HepG2 (cell line): Measurements from ENCODE around the gene SERINC2. TPM values are rescaled to one million over a fixed set of nuclear protein-coding genes. Genes with fewer than 3 reads are reported as not detected.

Experiments used
- ATAC-seq: fragments of 200-7000 bp; cut with Tn5 transposase; 3 replicates; pipeline ENCODE4 v1.9.1; 2020; ENCODE audit warnings: mild to moderate bottlenecking, moderate library complexity
- BruUV-seq: library from RNA; stranded (reverse); fragments of 400-500 nt; replicated peaks from 2 replicates; lab custom pipeline; 2021; lab: Mats Ljungman, UMichigan
- CTCF ChIA-PET: fragments of 300-600 bp; formaldehyde crosslinking; extraction: SDS; loops from one replicate; lab custom pipeline; 2021; ENCODE audit warnings: low total read pairs, inconsistent platforms, low intra/inter-chr PET ratio; lab: Yijun Ruan, JAX
- POLR2A ChIA-PET: fragments of 350-600 bp; sonication (Branson Sonifier 250); formaldehyde crosslinking; loops from one replicate; lab custom pipeline; 2020; ENCODE audit warnings: antibody characterized with exemption, inconsistent platforms; lab: Yijun Ruan, JAX
- DNase-seq: peaks from one replicate; pipeline ENCODE4 v3.0.0-alpha.2; 2015; ENCODE audit warnings: low spot score
- FAIRE-seq: peaks from 3 replicates; lab custom pipeline; 2011; peaks lifted over from hg19 to GRCh38; lab: Jason Lieb, UNC
- H2AFZ ChIP-seq: one replicate; pipeline ENCODE4 v1.6.1; 2011; ENCODE audit warnings: low read length, inconsistent platforms
- H3K27ac ChIP-seq: fragments of 300-600 bp; 3 replicates; pipeline ENCODE4 v1.8.0; 2011; ENCODE audit warnings: mixed run types, mild to moderate bottlenecking, mixed read lengths, low read length, inconsistent platforms; ENCODE audit not compliant: insufficient read depth; ENCODE audit errors: extremely low read length
- H3K27me3 ChIP-seq, 2 experiments: fragments of 200-600 bp in 1 of 2; 2 replicates in 1 of 2; 3 replicates in 1 of 2; pipeline versions ENCODE4 v1.6.0 to v1.8.0; 2011; ENCODE audit warnings: low read length in 2 of 2, mild to moderate bottlenecking in 2 of 2, moderate library complexity in 2 of 2, inconsistent platforms in 1 of 2; ENCODE audit not compliant: insufficient read depth in 2 of 2, control insufficient read depth in 1 of 2
- H3K36me3 ChIP-seq, 2 experiments: fragments of 200-600 bp in 1 of 2; replicated peaks in 1 of 2; 2 replicates in 1 of 2; 3 replicates in 1 of 2; pipeline versions ENCODE4 v1.5.1 to v1.8.0; 2011; ENCODE audit warnings: low read length in 2 of 2, inconsistent platforms in 1 of 2; ENCODE audit not compliant: insufficient read depth in 2 of 2, control insufficient read depth in 1 of 2
- H3K4me1 ChIP-seq: 2 replicates; pipeline ENCODE4 v1.5.1; 2012; ENCODE audit warnings: low read length, inconsistent platforms; ENCODE audit not compliant: insufficient read depth
- H3K4me2 ChIP-seq: 2 replicates; pipeline ENCODE4 v1.6.0; 2011; ENCODE audit warnings: low read depth, low read length, inconsistent platforms
- H3K4me3 ChIP-seq, 3 experiments: fragments of 200-600 bp in 1 of 3; sonication (generic), shearing (Covaris generic) in 1 of 3; replicated peaks in 1 of 3; 2 replicates each; pipeline ENCODE4 v1.5.1; 2011 to 2016; ENCODE audit warnings: low read length in 3 of 3, inconsistent platforms in 2 of 3, low read depth in 2 of 3, mild to moderate bottlenecking in 2 of 3, control low read depth in 1 of 3, mixed read lengths in 1 of 3; ENCODE audit not compliant: insufficient read depth in 1 of 3
- H3K79me2 ChIP-seq: one replicate; pipeline ENCODE4 v1.6.1; 2011; ENCODE audit warnings: low read length, inconsistent platforms; ENCODE audit not compliant: insufficient read depth
- H3K9ac ChIP-seq: 2 replicates; pipeline ENCODE4 v1.6.0; 2011; ENCODE audit warnings: mild to moderate bottlenecking, low read depth, low read length, inconsistent platforms; ENCODE audit not compliant: insufficient read depth
- H3K9me3 ChIP-seq: 2 replicates; pipeline ENCODE4 v1.5.1; 2012; ENCODE audit warnings: mild to moderate bottlenecking, low read length
- H4K20me1 ChIP-seq: 2 replicates; pipeline ENCODE4 v1.6.0; 2011; ENCODE audit warnings: inconsistent platforms, mild to moderate bottlenecking, low read length, moderate library complexity; ENCODE audit not compliant: insufficient read depth
- ATF2 ChIP-seq: sonication (generic); formaldehyde crosslinking; IDR thresholded peaks from 2 replicates; pipeline ENCODE4 v1.4.0; 2020; ENCODE audit warnings: missing genetic modification reagents
- ATF6 ChIP-seq: sonication (generic); formaldehyde crosslinking; conservative IDR thresholded peaks from 2 replicates; pipeline ENCODE4 v1.4.0; 2020; ENCODE audit warnings: missing genetic modification reagents
- CENPT ChIP-seq: sonication (generic); formaldehyde crosslinking; IDR thresholded peaks from 2 replicates; pipeline ENCODE4 v1.8.0; 2022; ENCODE audit warnings: low read depth, mild to moderate bottlenecking, moderate library complexity, missing genetic modification reagents
- ETV5 ChIP-seq: IDR thresholded peaks from 2 replicates; pipeline ENCODE4 v1.6.1; 2018; ENCODE audit warnings: missing biosample characterization, missing genetic modification reagents, inconsistent platforms, borderline replicate concordance
- FOXM1 ChIP-seq: sonication (generic); formaldehyde crosslinking; IDR thresholded peaks from 2 replicates; pipeline ENCODE4 v1.5.0; 2020; ENCODE audit warnings: missing genetic modification reagents
- HMG20B ChIP-seq: conservative IDR thresholded peaks from 2 replicates; pipeline ENCODE4 v1.6.1; 2016; ENCODE audit warnings: missing genetic modification reagents, missing compliant biosample characterization
- IRF1 ChIP-seq: sonication (generic); formaldehyde crosslinking; IDR thresholded peaks from 2 replicates; pipeline ENCODE4 v1.4.0; 2020; ENCODE audit warnings: low read depth, mild to moderate bottlenecking, missing genetic modification reagents
- KLF15 ChIP-seq: sonication (generic); formaldehyde crosslinking; IDR thresholded peaks from 2 replicates; pipeline ENCODE4 v1.8.1; 2023; ENCODE audit warnings: borderline replicate concordance, mild to moderate bottlenecking, inconsistent platforms, missing genetic modification reagents, mixed read lengths
- MTA3 ChIP-seq: sonication (generic); formaldehyde crosslinking; IDR thresholded peaks from 2 replicates; pipeline ENCODE4 v1.4.0; 2020; ENCODE audit warnings: missing genetic modification reagents
- MTERF4 ChIP-seq: sonication (generic); formaldehyde crosslinking; IDR thresholded peaks from 2 replicates; pipeline ENCODE4 v1.8.0; 2023; ENCODE audit warnings: mild to moderate bottlenecking, missing genetic modification reagents
- MXD3 ChIP-seq: IDR thresholded peaks from 2 replicates; pipeline ENCODE4 v1.6.1; 2016; ENCODE audit warnings: mild to moderate bottlenecking, missing biosample characterization, missing genetic modification reagents
- TARDBP ChIP-seq: sonication (generic); formaldehyde crosslinking; IDR thresholded peaks from 2 replicates; pipeline ENCODE4 v1.8.0; 2022; ENCODE audit warnings: mild to moderate bottlenecking, missing genetic modification reagents
- ZBTB20 ChIP-seq: sonication (generic); formaldehyde crosslinking; IDR thresholded peaks from 2 replicates; pipeline ENCODE4 v1.8.1; 2023; ENCODE audit warnings: missing genetic modification reagents, low read depth, mild to moderate bottlenecking, borderline replicate concordance
- ZNF281 ChIP-seq: sonication (generic); formaldehyde crosslinking; IDR thresholded peaks from 2 replicates; pipeline ENCODE4 v1.4.0; 2020; ENCODE audit warnings: missing genetic modification reagents, borderline replicate concordance
- ZNF335 ChIP-seq: sonication (generic); formaldehyde crosslinking; IDR thresholded peaks from 2 replicates; pipeline ENCODE4 v1.4.0; 2020; ENCODE audit warnings: missing genetic modification reagents
- ZSCAN31 ChIP-seq: sonication (generic); formaldehyde crosslinking; IDR thresholded peaks from 2 replicates; pipeline ENCODE4 v1.5.0; 2020; ENCODE audit warnings: low read depth, mild to moderate bottlenecking, missing genetic modification reagents
- whole genome bisulfite sequencing: methylation state at CpG from one replicate; pipeline ENCODE4 v1.1.6; 2017; ENCODE audit warnings: low lambda C conversion rate; 5-methylcytosine and 5-hydroxymethylcytosine counted together
- in situ Hi-C: cut with HindIII; loops from 2 replicates; pipeline ENCODE4 v1.10.0; 2017; ENCODE audit warnings: low pct_unique_long_range_greater_than_20kb; ENCODE audit not compliant: extremely low pct_ligation_motif_present
- intact Hi-C: fragments of 100-400 bp; cut with micrococcal nuclease; formaldehyde crosslinking; loops from one replicate; pipeline ENCODE4 v1.10.0; 2022; ENCODE audit not compliant: unreplicated experiment
- polyA plus RNA-seq, 8 experiments: library from polyadenylated mRNA; depleted of rRNA in 3 of 8; stranded (reverse) in 7 of 8; unstranded in 1 of 8; fragments of >200 nt; fragmentation: Illumina TruSeq in 4 of 8; extraction: Trizol in 4 of 8; gene quantifications; 2 replicates each; pipeline versions ENCODE4 v1.2.1 to v1.2.3, GENCODE V29; 2011 to 2016; ENCODE audit warnings: low read depth in 4 of 8, missing spikeins in 1 of 8, mixed read lengths in 1 of 8; ENCODE audit not compliant: insufficient read depth in 1 of 8
- total RNA-seq, 5 experiments: library from RNA; depleted of rRNA; stranded (reverse); fragments of >200 nt; fragmentation: Illumina TruSeq; extraction: Trizol; gene quantifications; 2 replicates each; pipeline ENCODE4 v1.2.3, GENCODE V29; 2016; ENCODE audit warnings: low read depth in 1 of 5

SERINC2 gene
- total and polyA plus RNA-seq, 2 of the 13 experiments (the other 11 are each of a cell fraction or from before 2014, with no cell fraction given), result 4.8 to 126 TPM

GRCh38 chr1:31370565-31370964, 42.4 kb upstream of the SERINC2 start:
- Histone ChIP-seq H3K79me2 (no peaks in the 10 kb centered on the region), H3K4me3 (no peak overlapping the region), H2AFZ (no peak overlapping the region), H3K4me1 (peaks cover 54% of the 10 kb centered on the region), H3K27ac (no peak overlapping the region), H3K9me3 (no peaks in the 10 kb centered on the region), H3K9ac (no peak overlapping the region), H3K4me2 (no peak overlapping the region), H4K20me1 (no peaks in the 10 kb centered on the region), H3K27me3 (no peaks in the 10 kb centered on the region), H3K36me3 (peaks cover 0 to 15% of the 10 kb centered on the region in 2 experiments; a peak in 1 of 5 replicates)
- CTCF ChIA-PET, result no interaction called here
- ATAC-seq (no peak), DNase-seq (no peak), FAIRE-seq (no peak)
- intact Hi-C loops (no loop called here), in situ Hi-C loops (no loop called here)
- WGBS, result 87% methylated on average over 4 of the region's 4 CpGs
- POLR2A ChIA-PET, result interaction anchor here (0.8 to 1.8 kb wide), 2 partner anchors 24 to 74 kb away, joined by 3 to 4 read pairs; partner anchors contain the start of genes SNRNP40 and ZCCHC17
- no TSS peak for BruUV-seq
- TF ChIP-seq ZNF335 (CRISPR knock-in tag) (no peak), ZSCAN31 (CRISPR knock-in tag) (no peak), MTERF4 (no peak), HMG20B (CRISPR knock-in tag) (no peak), ATF2 (CRISPR knock-in tag) (no peak), MXD3 (no peak), TARDBP (CRISPR knock-in tag) (no peak), ZNF281 (CRISPR knock-in tag) (no peak), FOXM1 (no peak), KLF15 (no peak), IRF1 (no peak), MTA3 (CRISPR knock-in tag) (no peak), ATF6 (no peak), CENPT (CRISPR knock-in tag) (no peak), ZBTB20 (no peak), ETV5 (no peak)
